Progenitor cell of endocrine pancreas (in vitro differentiated cells): Measurements from ENCODE around the gene HNRNPH3. TPM values are rescaled to one million over a fixed set of nuclear protein-coding genes. Genes with fewer than 3 reads are reported as not detected.

Source experiments
- DNase-seq: peaks from one replicate; pipeline ENCODE4 v3.0.0; 2021; ENCODE audit warnings: low spot score; ENCODE audit not compliant: unreplicated experiment
- H3K27ac Mint-ChIP-seq: 2 replicates; pipeline ENCODE4 v1.8.0; 2021; ENCODE audit warnings: mild to moderate bottlenecking, moderate library complexity, mixed read lengths
- H3K27me3 Mint-ChIP-seq: 2 replicates; pipeline ENCODE4 v1.8.0; 2021; ENCODE audit warnings: mixed read lengths
- H3K36me3 Mint-ChIP-seq: 2 replicates; pipeline ENCODE4 v1.8.0; 2022; ENCODE audit warnings: mixed read lengths; ENCODE audit not compliant: insufficient read depth
- H3K4me1 Mint-ChIP-seq: 2 replicates; pipeline ENCODE4 v1.8.0; 2021; ENCODE audit warnings: low read depth, mixed read lengths
- H3K4me3 Mint-ChIP-seq: 2 replicates; pipeline ENCODE4 v1.8.0; 2021; ENCODE audit warnings: low read depth, mild to moderate bottlenecking, moderate library complexity, mixed read lengths
- H3K9me3 Mint-ChIP-seq: 2 replicates; pipeline ENCODE4 v1.8.0; 2021; ENCODE audit warnings: low read depth, mixed read lengths
- long read RNA-seq: library from polyadenylated mRNA; unstranded; transcript quantifications from one replicate; pipeline ENCODE4 v2.0.0, GENCODE V29; 2020
- total RNA-seq: library from RNA; stranded (reverse); gene quantifications from 2 replicates; pipeline ENCODE4 v1.2.1, GENCODE V29; 2021
- TF ChIP-seq, protein P1 (sequence below): fragments of 200-600 bp; sonication (generic); IDR thresholded peaks from one replicate; pipeline ENCODE4 v1.5.0; 2021; ENCODE audit warnings: antibody characterized with exemption, mild to moderate bottlenecking; ENCODE audit not compliant: unreplicated experiment

The HNRNPH3 gene, protein sequence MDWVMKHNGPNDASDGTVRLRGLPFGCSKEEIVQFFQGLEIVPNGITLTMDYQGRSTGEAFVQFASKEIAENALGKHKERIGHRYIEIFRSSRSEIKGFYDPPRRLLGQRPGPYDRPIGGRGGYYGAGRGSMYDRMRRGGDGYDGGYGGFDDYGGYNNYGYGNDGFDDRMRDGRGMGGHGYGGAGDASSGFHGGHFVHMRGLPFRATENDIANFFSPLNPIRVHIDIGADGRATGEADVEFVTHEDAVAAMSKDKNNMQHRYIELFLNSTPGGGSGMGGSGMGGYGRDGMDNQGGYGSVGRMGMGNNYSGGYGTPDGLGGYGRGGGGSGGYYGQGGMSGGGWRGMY
- 222 and 225 TPM in 2 replicates for total RNA-seq
- long read RNA-seq, transcript HNRNPH3-201 (10 exons, 2,339 nt): major isoform, 343 of 1,019 reads
- long read RNA-seq, transcript HNRNPH3-202 (10 exons, 1,332 nt): minor isoform, 79 of 1,019 reads
- long read RNA-seq, partial matches to known transcripts: 23 of 1,019 reads
- long read RNA-seq, other reads (novel, unspliced or antisense): 573 of 1,019 reads

DNA sequence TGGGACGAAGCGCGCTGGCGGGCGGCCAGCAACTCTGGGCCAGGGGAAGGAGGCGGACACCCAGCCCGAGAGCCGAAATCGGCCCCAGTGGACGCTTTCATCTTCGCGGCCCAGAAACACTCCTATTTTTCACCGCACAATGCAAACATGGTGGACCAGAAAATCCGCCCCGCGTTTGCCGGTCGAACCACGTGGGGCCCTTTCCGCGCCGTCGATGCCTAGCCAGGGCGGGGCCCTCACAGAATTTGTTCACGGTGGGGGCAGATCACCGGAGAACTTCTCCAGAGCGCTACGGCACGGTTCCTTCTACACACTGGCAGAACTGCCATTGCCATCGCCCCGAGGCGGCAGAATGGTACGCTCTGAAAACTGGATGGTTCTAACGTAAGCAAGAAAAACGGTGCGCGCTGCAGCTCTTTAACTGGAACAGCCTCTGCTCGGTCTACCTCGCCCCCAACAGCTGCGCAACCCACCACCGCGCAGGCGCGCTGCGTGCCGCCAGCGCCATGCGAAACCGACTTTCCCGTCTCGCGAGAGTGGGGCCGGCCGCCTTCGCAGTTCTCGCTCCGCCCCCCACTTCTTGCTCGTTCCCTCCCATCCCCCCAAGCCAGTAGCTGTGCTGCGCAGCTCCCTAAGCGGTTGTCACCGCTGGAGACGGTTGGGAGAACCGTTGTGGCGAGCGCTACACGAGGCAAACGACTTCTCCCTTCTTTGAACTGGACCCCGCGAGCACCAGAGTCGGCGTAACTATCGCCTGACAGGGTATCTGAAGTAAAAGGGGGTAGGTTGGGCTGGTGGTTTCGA is at the start of gene HNRNPH3:
TSS of gene HNRNPH3 (plus strand) at position 610 of the 804 bp plus-strand sequence. CDS start 5,158 bp downstream, outside the sequence.
- TF ChIP-seq, protein P1, sequence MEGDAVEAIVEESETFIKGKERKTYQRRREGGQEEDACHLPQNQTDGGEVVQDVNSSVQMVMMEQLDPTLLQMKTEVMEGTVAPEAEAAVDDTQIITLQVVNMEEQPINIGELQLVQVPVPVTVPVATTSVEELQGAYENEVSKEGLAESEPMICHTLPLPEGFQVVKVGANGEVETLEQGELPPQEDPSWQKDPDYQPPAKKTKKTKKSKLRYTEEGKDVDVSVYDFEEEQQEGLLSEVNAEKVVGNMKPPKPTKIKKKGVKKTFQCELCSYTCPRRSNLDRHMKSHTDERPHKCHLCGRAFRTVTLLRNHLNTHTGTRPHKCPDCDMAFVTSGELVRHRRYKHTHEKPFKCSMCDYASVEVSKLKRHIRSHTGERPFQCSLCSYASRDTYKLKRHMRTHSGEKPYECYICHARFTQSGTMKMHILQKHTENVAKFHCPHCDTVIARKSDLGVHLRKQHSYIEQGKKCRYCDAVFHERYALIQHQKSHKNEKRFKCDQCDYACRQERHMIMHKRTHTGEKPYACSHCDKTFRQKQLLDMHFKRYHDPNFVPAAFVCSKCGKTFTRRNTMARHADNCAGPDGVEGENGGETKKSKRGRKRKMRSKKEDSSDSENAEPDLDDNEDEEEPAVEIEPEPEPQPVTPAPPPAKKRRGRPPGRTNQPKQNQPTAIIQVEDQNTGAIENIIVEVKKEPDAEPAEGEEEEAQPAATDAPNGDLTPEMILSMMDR: peak; percentile 11
- peak within 1 kb of the TSS; percentile 100 for H3K27ac Mint-ChIP-seq
- H3K4me3 Mint-ChIP-seq: peak within 1 kb of the TSS; percentile 100
- H3K4me1 Mint-ChIP-seq: peaks cover 31% of the 10 kb centered on the region
- H3K9me3 Mint-ChIP-seq: no peaks in the 10 kb centered on the region
- peaks cover 5% of the 10 kb centered on the region for H3K36me3 Mint-ChIP-seq
- peak; percentile 99 for DNase-seq
- H3K27me3 Mint-ChIP-seq: no peaks in the 10 kb centered on the region

DNA sequence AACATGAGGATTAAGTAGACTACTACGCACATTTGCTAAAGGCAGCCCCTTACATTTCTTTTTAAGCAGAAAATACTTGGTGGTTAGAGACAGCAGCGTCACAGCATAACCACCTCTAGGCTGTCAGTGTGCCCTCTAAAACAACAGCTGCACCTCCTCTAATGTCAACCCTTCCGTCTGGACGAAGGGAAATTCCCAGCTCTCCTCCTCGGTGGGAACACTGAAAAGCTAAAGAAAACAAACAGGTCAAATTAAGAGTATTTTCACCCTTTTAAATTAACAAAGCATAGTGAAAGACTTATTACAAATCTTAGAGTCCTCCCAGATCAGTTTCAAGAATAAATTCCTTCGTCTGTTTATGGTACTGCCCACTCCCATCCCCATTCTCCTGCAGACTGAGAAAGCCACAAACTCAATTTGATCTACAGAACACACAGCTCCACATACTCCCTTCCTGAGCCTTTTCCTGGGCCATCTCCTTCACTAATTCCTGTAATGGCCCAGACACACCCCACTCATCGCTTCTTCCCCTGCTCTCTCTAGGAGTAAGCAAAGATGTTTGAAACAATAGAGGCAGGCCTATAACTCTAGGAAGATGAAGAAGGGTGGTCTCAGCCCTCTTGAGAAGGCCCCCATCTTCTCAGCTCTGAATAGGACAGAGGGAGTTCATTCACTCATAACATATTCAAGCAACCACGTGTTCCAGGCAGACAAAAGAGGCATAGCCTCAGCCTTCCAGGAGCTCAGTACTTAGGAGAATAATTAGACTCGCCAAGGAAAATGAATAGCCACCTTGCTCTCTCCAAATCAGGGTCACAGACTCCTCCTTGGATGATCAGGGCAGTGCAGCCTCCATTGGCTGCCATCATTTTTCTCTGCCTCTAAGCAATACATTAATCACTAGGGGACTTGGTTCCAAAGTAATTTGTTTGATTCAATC is 47.5 kb upstream of the HNRNPH3 start:
- DNase-seq: no peak
- TF ChIP-seq, protein P1: no peak
- H3K4me1 Mint-ChIP-seq: no peaks in the 10 kb centered on the region
- no peak overlapping the region for H3K4me3 Mint-ChIP-seq
- no peaks in the 10 kb centered on the region for H3K9me3 Mint-ChIP-seq
- peaks cover 8% of the 10 kb centered on the region for H3K36me3 Mint-ChIP-seq
- no peaks in the 10 kb centered on the region for H3K27me3 Mint-ChIP-seq
- H3K27ac Mint-ChIP-seq: peak overlapping the region; percentile 60

DNA sequence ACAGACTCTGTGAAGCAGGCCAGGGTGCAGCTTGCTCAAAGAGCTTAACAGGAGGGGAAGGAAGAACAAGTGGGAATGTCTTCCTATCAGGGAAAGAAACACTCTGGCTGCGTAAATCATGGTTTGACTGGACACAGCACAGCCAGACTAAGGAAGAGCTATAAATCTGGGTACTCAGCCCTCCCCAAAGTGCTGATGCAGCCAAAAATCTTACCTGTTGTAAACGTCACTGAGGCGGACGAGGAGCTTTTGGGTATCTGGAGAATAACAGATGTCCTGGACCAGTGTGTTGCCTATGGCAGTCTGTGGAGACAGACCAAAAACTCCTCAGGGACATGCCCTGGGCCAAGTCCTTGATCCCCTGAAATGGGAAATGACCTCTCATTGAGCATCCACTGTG is 43.1 kb upstream of the HNRNPH3 start:
- Mint-ChIP-seq H3K4me3 (no peak overlapping the region), H3K36me3 (peaks cover 3% of the 10 kb centered on the region), H3K27me3 (no peaks in the 10 kb centered on the region), H3K9me3 (no peaks in the 10 kb centered on the region), H3K27ac (no peak overlapping the region), H3K4me1 (no peaks in the 10 kb centered on the region)
- TF ChIP-seq, protein P1: no peak
- DNase-seq: no peak

DNA sequence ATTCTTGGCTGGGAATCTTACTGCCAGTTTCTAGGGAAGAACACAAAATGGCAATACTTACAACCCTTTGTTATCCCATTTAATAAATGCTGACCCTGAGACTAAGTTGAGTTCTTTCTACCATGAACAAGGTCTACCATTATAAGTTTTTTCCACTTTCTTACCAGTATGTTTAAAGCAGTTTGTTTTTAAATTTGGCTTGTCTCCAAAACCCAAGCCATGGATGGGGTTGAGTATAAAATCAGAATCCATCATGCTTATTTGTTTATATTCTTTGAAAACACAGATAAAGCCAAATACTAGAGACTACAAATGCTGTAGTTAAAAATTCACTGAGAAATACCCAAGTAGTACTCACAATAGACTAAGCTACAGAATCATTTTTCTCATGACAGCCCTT is 41.1 kb upstream of the HNRNPH3 start:
- H3K36me3 Mint-ChIP-seq: peaks cover 5% of the 10 kb centered on the region
- no peak overlapping the region for H3K4me3 Mint-ChIP-seq
- H3K27me3 Mint-ChIP-seq: no peaks in the 10 kb centered on the region
- no peak for DNase-seq
- H3K9me3 Mint-ChIP-seq: no peaks in the 10 kb centered on the region
- H3K27ac Mint-ChIP-seq: no peak overlapping the region
- no peaks in the 10 kb centered on the region for H3K4me1 Mint-ChIP-seq
- TF ChIP-seq, protein P1: no peak
